Esophagus (tissue), 2 donors: ENCODE data around the gene SKI. TPM values are rescaled to one million over a fixed set of nuclear protein-coding genes. Genes with fewer than 3 reads are reported as not detected.
A peak's percentile ranks its signal among the peaks of the same experiment; 100 is the strongest.

Source experiments
- H3K27ac ChIP-seq, 2 donors: one replicate each; pipeline ENCODE4 v1.5.1; 2013; ENCODE audit warnings: low read depth in 2 of 2, mild to moderate bottlenecking in 2 of 2, inconsistent platforms in 1 of 2, low read length in 1 of 2, moderate library complexity in 1 of 2
- H3K27me3 ChIP-seq, 2 donors: one replicate each; pipeline ENCODE4 v1.6.1; 2013; ENCODE audit warnings: low read length in 2 of 2, control low read depth in 1 of 2, mild to moderate bottlenecking in 1 of 2; ENCODE audit not compliant: insufficient read depth in 2 of 2, control insufficient read depth in 1 of 2
- H3K36me3 ChIP-seq, 2 donors: one replicate each; pipeline ENCODE4 v1.6.1; 2013; ENCODE audit warnings: low read length in 1 of 2; ENCODE audit not compliant: control insufficient read depth in 2 of 2, insufficient read depth in 2 of 2
- H3K4me1 ChIP-seq, 2 donors: one replicate each; pipeline ENCODE4 v1.6.1; 2013; ENCODE audit warnings: low read length in 1 of 2; ENCODE audit not compliant: control insufficient read depth in 2 of 2, insufficient read depth in 2 of 2
- H3K4me3 ChIP-seq, 2 donors: one replicate each; pipeline ENCODE4 v1.5.1; 2013; ENCODE audit warnings: low read length in 2 of 2, mild to moderate bottlenecking in 2 of 2, low read depth in 1 of 2, moderate library complexity in 1 of 2
- H3K9me3 ChIP-seq, 2 donors: one replicate each; pipeline ENCODE4 v1.6.1; 2013; ENCODE audit warnings: mild to moderate bottlenecking in 2 of 2, low read depth in 1 of 2, low read length in 1 of 2, moderate library complexity in 1 of 2; ENCODE audit not compliant: control insufficient read depth in 2 of 2, insufficient read depth in 1 of 2
- WGBS, 2 donors: extraction: QIAGEN DNeasy Blood & Tissue Kit; methylation state at CpG; one replicate each; pipeline ENCODE4 v1.1.7; 2013; 5-methylcytosine and 5-hydroxymethylcytosine counted together
- polyA plus RNA-seq, 2 donors: library from polyadenylated mRNA; stranded (reverse); fragments of 200-250 nt; gene quantifications; one replicate each; pipeline ENCODE4 v1.2.3, GENCODE V29; 2013
- donor health status: healthy with polysubstance abuse.
- donor health status: Bipolar disorder and iron deficiency.

SKI gene
- polyA plus RNA-seq, 2 donors: 11.5 to 12.8 TPM

DNA sequence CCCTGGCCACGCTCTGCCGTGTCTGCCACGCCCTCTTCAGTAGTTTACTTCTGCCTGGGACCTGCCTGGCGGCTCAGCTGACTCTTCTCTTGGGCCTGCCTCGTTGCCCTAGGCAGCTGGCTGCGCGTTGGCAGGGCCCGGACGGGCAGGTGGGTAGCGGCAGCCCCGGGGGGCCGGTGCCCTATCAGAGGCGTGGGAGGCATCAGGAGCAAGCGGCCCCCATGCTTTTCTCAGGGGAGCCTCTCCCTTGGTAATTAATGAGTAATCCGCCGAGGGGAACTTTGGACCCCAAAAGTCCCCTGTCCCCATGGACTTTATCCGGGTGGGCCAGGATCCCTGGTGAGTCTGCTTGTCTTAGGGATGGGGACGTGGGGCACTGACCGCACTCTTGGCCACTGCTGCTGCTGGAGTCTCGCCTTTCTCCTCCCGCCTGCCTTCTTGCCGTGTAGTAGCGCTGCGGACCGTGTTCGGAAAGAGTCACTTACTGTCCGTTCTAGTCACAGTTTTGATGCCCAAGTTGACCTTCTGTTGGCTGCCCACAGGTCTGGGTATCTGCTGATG, 22.7 kb downstream of the SKI start:
- Histone ChIP-seq H3K27me3 (no peaks in the 10 kb centered on the region), H3K4me3 (no peak overlapping the region), H3K4me1 (peaks cover 35 to 76% of the 10 kb centered on the region in 2 donors), H3K36me3 (peaks cover 0 to 7% of the 10 kb centered on the region in 2 donors), H3K9me3 (peaks cover 0 to 4% of the 10 kb centered on the region in 2 donors), H3K27ac (peak overlapping the region; percentile 13 to 26)
- 62 to 69% methylated on average over 27 of the region's 27 CpGs for WGBS, 2 donors

DNA sequence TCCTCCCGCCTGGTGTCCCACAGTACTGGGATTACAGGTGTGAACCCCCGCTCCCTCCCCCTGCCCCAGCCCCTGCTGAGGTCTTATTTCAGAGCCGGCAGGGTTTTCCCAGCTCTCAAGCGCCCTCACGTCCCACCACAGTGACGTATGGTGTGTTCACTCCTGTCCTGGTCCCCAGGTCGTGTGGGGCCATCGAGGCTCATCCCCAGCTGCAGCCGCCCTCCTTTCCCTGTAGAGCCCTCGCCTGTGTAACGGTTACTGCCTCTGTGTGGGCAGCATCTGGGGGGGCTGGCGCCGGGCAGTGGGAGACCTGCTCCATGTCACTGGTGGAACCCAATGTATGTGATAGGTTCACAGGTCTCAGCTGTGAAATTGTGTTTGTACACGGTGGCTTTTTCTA, 23.2 kb downstream of the SKI start:
- peak overlapping the region in 1 of 2 donors; percentile 27 for H3K4me3 ChIP-seq
- H3K4me1 ChIP-seq: peaks cover 34 to 72% of the 10 kb centered on the region in 2 donors
- peaks cover 0 to 5% of the 10 kb centered on the region in 2 donors for H3K9me3 ChIP-seq
- WGBS, 2 donors: 61 to 69% methylated on average over 14 of the region's 14 CpGs
- peak overlapping the region; percentile 43 to 81 for H3K27ac ChIP-seq
- H3K27me3 ChIP-seq: no peaks in the 10 kb centered on the region
- peaks cover 0 to 7% of the 10 kb centered on the region in 2 donors for H3K36me3 ChIP-seq

DNA sequence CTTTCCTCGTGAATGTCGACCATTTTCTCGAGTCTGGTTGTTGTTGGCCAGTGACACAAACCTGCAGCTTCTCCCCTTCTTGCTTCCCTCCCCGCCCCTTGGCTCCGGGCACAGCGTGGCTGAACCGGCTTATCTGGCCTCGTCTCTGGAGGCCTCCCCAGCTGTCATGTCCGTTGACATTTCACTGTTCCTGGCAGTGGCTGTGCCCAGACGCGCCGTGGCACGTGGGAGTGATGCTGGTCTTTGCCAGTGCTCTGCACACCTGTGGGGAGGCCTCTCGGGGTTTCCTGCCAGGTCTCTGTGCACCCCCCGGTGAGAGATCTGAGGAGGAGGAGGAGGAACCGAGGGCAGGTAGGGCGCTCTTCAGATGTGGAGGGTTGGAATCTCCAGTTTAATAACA, 23.7 kb downstream of the SKI start:
- peaks cover 30 to 74% of the 10 kb centered on the region in 2 donors for H3K4me1 ChIP-seq

DNA sequence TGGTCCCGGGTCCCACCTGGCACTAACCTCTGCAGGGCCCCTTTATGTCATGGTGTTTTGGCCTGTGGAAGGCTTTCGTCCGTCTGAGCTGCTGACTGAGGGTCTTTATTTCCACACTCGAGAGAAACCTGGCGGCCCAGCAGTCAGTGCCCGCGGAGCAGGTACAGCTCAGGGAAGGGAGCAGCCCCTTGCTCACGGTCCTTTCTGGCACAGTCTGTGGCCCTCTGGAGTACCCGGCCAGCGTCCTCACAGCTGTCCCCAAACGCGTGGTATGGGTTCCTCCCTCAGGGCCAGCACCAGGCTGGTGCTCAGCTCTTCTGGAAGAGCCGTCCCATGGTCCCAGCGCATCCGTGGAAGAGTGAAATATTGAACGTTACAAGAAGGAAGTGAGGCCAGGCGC, 24.3 kb downstream of the SKI start:
- Histone ChIP-seq H3K9me3 (peaks cover 0 to 5% of the 10 kb centered on the region in 2 donors), H3K36me3 (peaks cover 0 to 7% of the 10 kb centered on the region in 2 donors), H3K27me3 (no peaks in the 10 kb centered on the region), H3K27ac (peak overlapping the region in 1 of 2 donors; percentile 45), H3K4me1 (peaks cover 32 to 75% of the 10 kb centered on the region in 2 donors), H3K4me3 (no peak overlapping the region)
- 78 to 81% methylated on average over 17 of the region's 17 CpGs for whole genome bisulfite sequencing, 2 donors

More for the DNA sequence above, 23.7 kb downstream of the SKI start:
- H3K27me3 ChIP-seq: no peaks in the 10 kb centered on the region
- peak overlapping the region in 1 of 2 donors; percentile 27 for H3K4me3 ChIP-seq
- peaks cover 0 to 5% of the 10 kb centered on the region in 2 donors for H3K9me3 ChIP-seq
- WGBS, 2 donors: 30 to 37% methylated on average over 17 of the region's 17 CpGs
- peak overlapping the region; percentile 43 to 81 for H3K27ac ChIP-seq
- peaks cover 0 to 7% of the 10 kb centered on the region in 2 donors for H3K36me3 ChIP-seq

DNA sequence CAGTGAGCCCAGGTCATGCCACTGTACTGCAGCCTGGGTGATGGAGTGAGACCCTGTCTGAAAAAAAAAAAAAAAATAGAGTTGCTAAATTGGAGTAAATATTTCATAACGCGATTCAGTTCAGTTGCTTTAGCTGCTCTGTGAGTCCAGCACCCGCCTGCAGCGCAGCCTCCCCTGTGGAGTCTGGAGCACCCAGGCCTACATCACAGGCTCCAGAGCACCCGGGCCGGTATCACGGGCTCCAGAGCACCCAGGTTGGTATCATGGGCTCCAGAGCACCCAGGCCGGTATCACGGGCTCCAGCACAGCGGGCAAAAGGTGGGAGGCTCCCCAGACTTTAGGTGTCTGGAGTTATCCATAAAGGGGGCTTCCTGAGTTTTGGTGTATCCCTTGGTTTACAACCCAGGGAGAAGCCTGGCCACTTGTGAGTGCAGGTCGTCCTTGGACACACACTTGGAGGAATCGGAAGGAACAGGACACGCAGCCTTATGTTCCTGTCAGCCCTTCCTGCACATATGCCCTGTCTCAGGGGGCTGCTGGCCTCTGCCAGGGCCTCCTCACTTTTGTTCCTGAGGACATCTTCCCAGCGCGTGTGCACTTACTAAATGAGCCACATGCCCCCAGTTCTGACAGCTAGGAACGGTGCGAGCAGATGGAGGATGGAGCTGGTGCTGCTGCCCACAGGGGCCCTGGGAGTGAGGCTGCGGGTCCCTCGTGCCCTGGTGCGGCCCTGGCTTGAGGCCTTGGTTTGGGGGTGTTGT, 25.1 kb downstream of the SKI start:
- Histone ChIP-seq H3K27me3 (no peaks in the 10 kb centered on the region), H3K4me3 (no peak overlapping the region), H3K36me3 (peaks cover 0 to 7% of the 10 kb centered on the region in 2 donors), H3K4me1 (peaks cover 24 to 70% of the 10 kb centered on the region in 2 donors), H3K27ac (no peak overlapping the region), H3K9me3 (peaks cover 0 to 3% of the 10 kb centered on the region in 2 donors)
- WGBS, 2 donors: 91% methylated on average over 20 of the region's 20 CpGs

DNA sequence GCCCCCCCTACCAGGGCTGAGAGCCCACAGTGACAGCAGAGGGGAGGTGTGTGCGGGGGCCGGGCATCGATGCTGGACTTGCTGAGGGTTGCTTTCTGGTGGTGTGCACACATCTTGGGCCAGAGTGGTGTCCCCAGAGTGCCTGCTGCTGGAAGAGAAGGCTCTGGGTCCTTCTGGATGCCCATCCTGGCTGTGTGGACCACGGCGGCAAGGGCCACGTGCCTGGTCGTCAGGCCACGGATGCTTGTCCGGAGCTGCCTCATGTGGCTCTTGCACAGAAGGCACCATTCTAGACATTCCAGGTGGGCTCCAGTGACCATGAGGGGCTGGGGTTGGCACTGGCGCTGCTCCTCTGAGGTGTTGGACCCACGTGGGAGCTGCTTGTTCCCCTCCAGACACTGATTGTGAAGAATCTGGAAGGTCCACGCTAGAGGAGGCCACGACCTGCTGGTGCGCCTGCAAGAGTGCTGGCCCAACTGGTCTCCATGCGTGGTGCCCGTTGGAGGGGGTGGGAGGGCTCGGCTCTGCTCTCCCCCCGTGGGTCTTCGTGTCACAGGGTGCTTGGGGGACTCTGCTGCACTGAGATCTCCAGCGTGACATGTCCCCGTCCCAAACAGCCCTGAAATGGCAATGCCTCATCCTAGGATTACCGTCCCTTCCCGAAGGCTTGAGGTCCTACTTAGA, 25.8 kb downstream of the SKI start:
- WGBS, 2 donors: 93 to 95% methylated on average over 23 of the region's 23 CpGs
- H3K27ac ChIP-seq: no peak overlapping the region
- no peak overlapping the region for H3K4me3 ChIP-seq
- peaks cover 0 to 3% of the 10 kb centered on the region in 2 donors for H3K9me3 ChIP-seq
- no peaks in the 10 kb centered on the region for H3K27me3 ChIP-seq
- peaks cover 22 to 66% of the 10 kb centered on the region in 2 donors for H3K4me1 ChIP-seq
- peaks cover 0 to 7% of the 10 kb centered on the region in 2 donors for H3K36me3 ChIP-seq

DNA sequence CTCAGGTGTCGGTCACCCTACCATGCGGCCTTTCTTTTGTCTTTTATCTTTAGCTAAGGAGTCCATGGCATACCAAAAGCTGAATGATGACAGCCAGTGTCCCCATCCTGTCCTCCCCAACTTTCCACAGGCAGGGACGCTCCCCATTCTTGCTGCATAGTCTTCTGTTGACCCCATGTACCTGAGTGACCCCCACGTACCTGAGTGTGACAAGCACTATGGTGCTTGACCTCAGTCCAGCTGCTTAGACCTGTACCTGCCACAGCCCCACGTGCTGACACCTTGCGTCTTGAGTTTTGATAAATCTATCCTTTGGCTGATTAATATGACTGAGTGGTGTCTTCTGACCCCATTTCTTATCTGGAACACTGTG, 26.9 kb downstream of the SKI start:
- peaks cover 20 to 64% of the 10 kb centered on the region in 2 donors for H3K4me1 ChIP-seq

DNA sequence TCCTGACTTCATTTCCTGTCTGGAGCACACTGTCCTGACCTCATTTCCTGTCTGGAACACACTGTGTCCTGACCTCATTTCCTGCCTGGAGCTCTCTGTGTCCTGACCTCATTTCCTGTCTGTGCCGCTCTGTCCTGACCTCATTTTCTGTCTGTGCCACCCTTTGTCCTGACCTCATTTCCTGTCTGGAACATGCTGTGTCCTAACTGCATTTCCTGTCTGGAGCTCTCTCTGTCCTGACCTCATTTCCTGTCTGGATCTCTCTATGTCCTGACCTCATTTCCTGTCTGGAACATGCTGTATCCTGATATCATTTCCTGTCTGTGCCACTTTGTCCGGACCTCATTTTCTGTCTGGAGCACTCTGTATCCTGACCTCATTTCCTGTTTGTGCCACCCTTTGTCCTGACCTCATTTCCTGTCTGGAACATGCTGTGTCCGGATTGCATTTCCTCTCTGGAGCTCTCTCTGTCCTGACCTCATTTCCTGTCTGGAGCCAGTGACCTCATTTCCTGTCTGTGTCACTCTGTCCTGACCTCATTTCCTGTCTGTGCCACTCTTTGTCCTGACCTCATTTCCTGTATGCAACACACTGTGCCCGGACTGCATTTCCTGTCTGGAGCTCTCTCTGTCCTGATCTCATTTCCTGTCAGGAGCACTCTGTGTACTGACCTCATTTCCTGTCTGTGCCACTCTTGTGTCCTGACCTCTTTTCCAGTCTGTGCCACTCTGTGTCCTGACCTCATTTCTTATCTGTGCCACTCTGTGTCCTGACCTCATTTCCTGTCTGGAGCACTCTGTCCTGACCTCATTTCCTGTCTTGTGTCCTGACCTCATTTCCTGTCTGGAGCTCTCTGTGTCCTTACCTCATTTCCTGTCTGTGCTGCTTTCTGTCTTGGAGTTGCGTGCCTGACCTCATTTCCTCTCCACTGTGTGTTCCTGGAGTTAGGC, 27.6 kb downstream of the SKI start:
- Histone ChIP-seq H3K36me3 (peaks cover 0 to 7% of the 10 kb centered on the region in 2 donors), H3K4me1 (peaks cover 17 to 61% of the 10 kb centered on the region in 2 donors), H3K4me3 (no peak overlapping the region), H3K27me3 (no peaks in the 10 kb centered on the region), H3K27ac (peak overlapping the region; percentile 72 to 78), H3K9me3 (peaks cover 0 to 3% of the 10 kb centered on the region in 2 donors)
- WGBS, 2 donors: 56 to 60% methylated on average over 5 of the region's 5 CpGs

More for the DNA sequence above, 26.9 kb downstream of the SKI start:
- Histone ChIP-seq H3K4me3 (no peak overlapping the region), H3K27me3 (no peaks in the 10 kb centered on the region), H3K9me3 (peaks cover 0 to 3% of the 10 kb centered on the region in 2 donors), H3K36me3 (peaks cover 0 to 7% of the 10 kb centered on the region in 2 donors), H3K27ac (peak overlapping the region; percentile 72 to 78)
- WGBS, 2 donors: 88 to 94% methylated on average over 6 of the region's 6 CpGs
